Panc1 (cell line): ENCODE measurements around the gene NR6A1. TPM values are rescaled to one million over a fixed set of nuclear protein-coding genes. Genes with fewer than 3 reads are reported as not detected.

Experiments
- ATAC-seq: fragments of 200-7000 bp; cut with Tn5 transposase; 2 replicates; pipeline ENCODE4 v1.9.1; 2020; ENCODE audit warnings: mild to moderate bottlenecking, moderate library complexity
- BruUV-seq: library from RNA; stranded (reverse); fragments of 400-500 nt; replicated peaks from 2 replicates; lab custom pipeline; 2021; lab: Mats Ljungman, UMichigan
- CTCF ChIA-PET: fragments of 300-600 bp; sonication (Branson Sonifier 250); formaldehyde crosslinking; loops from one replicate; lab custom pipeline; 2022; ENCODE audit warnings: antibody characterized with exemption; lab: Charles Lee
- POLR2A ChIA-PET: fragments of 300-600 bp; sonication (Branson Sonifier 250); formaldehyde crosslinking; loops from one replicate; lab custom pipeline; 2022; ENCODE audit warnings: antibody characterized with exemption; lab: Charles Lee
- DNase-seq: peaks from one replicate; pipeline ENCODE4 v3.0.0-alpha.2; 2010; ENCODE audit warnings: low read depth, low spot score
- H3K27ac ChIP-seq: 2 replicates; pipeline ENCODE4 v1.5.1; 2011; ENCODE audit warnings: mild to moderate bottlenecking, low read length, inconsistent platforms
- H3K27me3 ChIP-seq: fragments of 200-500 bp; sonication (Bioruptor generic); 2 replicates; pipeline ENCODE4 v1.6.0; 2014; ENCODE audit warnings: low read length, inconsistent platforms; ENCODE audit not compliant: control insufficient read depth, insufficient read depth
- H3K36me3 ChIP-seq: fragments of 200-500 bp; sonication (Bioruptor generic); 2 replicates; pipeline ENCODE4 v1.5.1; 2014; ENCODE audit warnings: inconsistent platforms, mild to moderate bottlenecking, low read length, moderate library complexity; ENCODE audit not compliant: control insufficient read depth, insufficient read depth
- H3K4me1 ChIP-seq: 2 replicates; pipeline ENCODE4 v1.5.1; 2011; ENCODE audit warnings: inconsistent platforms, mild to moderate bottlenecking, low read length, moderate library complexity; ENCODE audit not compliant: control insufficient read depth, insufficient read depth
- H3K4me3 ChIP-seq, 2 experiments: 2 replicates each; pipeline ENCODE4 v1.5.1; 2011 to 2012; ENCODE audit warnings: low read depth in 2 of 2, low read length in 2 of 2, mild to moderate bottlenecking in 2 of 2, inconsistent platforms in 1 of 2, moderate library complexity in 1 of 2
- H3K9me3 ChIP-seq: fragments of 200-500 bp; sonication (Bioruptor generic); 2 replicates; pipeline ENCODE4 v1.5.1; 2014; ENCODE audit warnings: low read depth, mild to moderate bottlenecking, inconsistent platforms, low read length, moderate library complexity; ENCODE audit not compliant: control insufficient read depth, insufficient read depth
- POLR2AphosphoS5 ChIP-seq: IDR thresholded peaks from 2 replicates; pipeline ENCODE4 v1.6.1; 2012; ENCODE audit warnings: mild to moderate bottlenecking, low read depth, low read length, moderate library complexity
- SIN3A ChIP-seq: IDR thresholded peaks from 2 replicates; pipeline ENCODE4 v1.6.1; 2012; ENCODE audit warnings: low read depth, mild to moderate bottlenecking, low read length, moderate library complexity, borderline replicate concordance; ENCODE audit not compliant: insufficient read depth
- TCF7L2 ChIP-seq: IDR thresholded peaks from 2 replicates; pipeline ENCODE4 v1.6.1; 2011; ENCODE audit warnings: mild to moderate bottlenecking, low read depth, low read length, inconsistent platforms
- in situ Hi-C: cut with HindIII; loops from 2 replicates; pipeline ENCODE4 v1.10.0; 2016; ENCODE audit warnings: low sequenced_read_pairs, low pct_unique_long_range_greater_than_20kb
- intact Hi-C: fragments of 100-400 bp; cut with micrococcal nuclease; formaldehyde crosslinking; loops from one replicate; pipeline ENCODE4 v1.10.0; 2022; ENCODE audit not compliant: unreplicated experiment
- total RNA-seq: library from RNA; stranded (reverse); gene quantifications from one replicate; pipeline ENCODE4 v1.2.1, GENCODE V29; 2021; ENCODE audit not compliant: unreplicated experiment
- TF ChIP-seq, protein P1 (sequence below), 2 experiments: IDR thresholded peaks; 2 replicates each; pipeline ENCODE4 v1.6.1; 2011 to 2012; ENCODE audit warnings: low read depth in 2 of 2, control low read depth in 1 of 2, low read length in 1 of 2, mild to moderate bottlenecking in 1 of 2, moderate library complexity in 1 of 2; ENCODE audit not compliant: insufficient read depth in 1 of 2
- TF ChIP-seq, protein P2 (sequence below): fragments of 450-650 bp; IDR thresholded peaks from 2 replicates; pipeline ENCODE4 v1.5.1; 2017; ENCODE audit warnings: mild to moderate bottlenecking

The NR6A1 gene
- total RNA-seq, 1 experiment from 2014 or later, result 7.6 TPM

DNA sequence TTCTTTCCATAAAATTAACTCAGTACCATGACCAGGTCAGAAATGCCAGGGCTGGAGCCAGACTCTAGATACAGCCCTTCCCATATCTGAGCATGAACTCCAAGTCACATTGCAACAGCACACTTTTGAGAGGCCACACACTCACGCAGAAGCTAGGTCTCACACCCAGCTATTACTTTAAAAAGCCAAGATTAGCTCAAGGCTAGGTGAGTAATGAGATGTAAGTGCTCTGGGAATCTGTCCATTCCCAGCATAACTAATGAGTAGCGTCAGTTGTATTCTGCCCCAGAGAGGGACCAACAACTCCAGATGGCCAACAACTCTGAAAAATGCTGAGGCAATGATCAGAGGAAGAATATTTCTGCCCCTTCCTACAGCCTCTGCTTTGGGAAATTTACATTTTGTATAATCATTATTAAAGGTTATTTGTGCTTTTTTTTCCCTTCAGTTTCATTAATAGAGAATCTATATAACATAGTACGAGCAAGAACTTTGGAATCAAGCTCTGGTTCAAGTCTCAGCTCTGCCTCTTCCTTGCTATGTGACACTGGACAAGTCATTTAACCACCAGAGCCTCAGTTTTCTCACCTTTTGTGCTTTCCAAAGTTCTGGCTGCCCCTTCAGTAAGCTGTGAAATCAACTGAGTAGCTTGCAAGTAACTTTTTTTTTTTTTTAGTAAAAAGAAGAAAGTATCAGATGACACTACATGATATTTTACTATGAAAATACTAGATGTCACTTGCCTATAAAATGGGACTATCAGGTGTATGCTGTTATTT, 118.3 kb downstream of the NR6A1 start:
- no TSS peak for BruUV-seq
- DNase-seq (no peak), ATAC-seq (peak; percentile 90)
- peak overlapping the region; percentile 31; the same call in 1 of the 2 replicates for H3K27ac ChIP-seq
- H3K27me3 ChIP-seq, result no peaks in the 10 kb centered on the region
- intact Hi-C loops, result no loop called here
- TF ChIP-seq, protein P1, sequence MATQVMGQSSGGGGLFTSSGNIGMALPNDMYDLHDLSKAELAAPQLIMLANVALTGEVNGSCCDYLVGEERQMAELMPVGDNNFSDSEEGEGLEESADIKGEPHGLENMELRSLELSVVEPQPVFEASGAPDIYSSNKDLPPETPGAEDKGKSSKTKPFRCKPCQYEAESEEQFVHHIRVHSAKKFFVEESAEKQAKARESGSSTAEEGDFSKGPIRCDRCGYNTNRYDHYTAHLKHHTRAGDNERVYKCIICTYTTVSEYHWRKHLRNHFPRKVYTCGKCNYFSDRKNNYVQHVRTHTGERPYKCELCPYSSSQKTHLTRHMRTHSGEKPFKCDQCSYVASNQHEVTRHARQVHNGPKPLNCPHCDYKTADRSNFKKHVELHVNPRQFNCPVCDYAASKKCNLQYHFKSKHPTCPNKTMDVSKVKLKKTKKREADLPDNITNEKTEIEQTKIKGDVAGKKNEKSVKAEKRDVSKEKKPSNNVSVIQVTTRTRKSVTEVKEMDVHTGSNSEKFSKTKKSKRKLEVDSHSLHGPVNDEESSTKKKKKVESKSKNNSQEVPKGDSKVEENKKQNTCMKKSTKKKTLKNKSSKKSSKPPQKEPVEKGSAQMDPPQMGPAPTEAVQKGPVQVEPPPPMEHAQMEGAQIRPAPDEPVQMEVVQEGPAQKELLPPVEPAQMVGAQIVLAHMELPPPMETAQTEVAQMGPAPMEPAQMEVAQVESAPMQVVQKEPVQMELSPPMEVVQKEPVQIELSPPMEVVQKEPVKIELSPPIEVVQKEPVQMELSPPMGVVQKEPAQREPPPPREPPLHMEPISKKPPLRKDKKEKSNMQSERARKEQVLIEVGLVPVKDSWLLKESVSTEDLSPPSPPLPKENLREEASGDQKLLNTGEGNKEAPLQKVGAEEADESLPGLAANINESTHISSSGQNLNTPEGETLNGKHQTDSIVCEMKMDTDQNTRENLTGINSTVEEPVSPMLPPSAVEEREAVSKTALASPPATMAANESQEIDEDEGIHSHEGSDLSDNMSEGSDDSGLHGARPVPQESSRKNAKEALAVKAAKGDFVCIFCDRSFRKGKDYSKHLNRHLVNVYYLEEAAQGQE (IDR thresholded peaks at IDR 0.05; ENCODE audit: insufficient read depth in 1 of 2, low read depth in 2 of 2, low read length in 1 of 2), result no peak
- TF ChIP-seq SIN3A (no peak), TCF7L2 (no peak)
- TF ChIP-seq, protein P2, sequence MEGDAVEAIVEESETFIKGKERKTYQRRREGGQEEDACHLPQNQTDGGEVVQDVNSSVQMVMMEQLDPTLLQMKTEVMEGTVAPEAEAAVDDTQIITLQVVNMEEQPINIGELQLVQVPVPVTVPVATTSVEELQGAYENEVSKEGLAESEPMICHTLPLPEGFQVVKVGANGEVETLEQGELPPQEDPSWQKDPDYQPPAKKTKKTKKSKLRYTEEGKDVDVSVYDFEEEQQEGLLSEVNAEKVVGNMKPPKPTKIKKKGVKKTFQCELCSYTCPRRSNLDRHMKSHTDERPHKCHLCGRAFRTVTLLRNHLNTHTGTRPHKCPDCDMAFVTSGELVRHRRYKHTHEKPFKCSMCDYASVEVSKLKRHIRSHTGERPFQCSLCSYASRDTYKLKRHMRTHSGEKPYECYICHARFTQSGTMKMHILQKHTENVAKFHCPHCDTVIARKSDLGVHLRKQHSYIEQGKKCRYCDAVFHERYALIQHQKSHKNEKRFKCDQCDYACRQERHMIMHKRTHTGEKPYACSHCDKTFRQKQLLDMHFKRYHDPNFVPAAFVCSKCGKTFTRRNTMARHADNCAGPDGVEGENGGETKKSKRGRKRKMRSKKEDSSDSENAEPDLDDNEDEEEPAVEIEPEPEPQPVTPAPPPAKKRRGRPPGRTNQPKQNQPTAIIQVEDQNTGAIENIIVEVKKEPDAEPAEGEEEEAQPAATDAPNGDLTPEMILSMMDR, result no peak
- CTCF ChIA-PET, result interaction anchor here (0.5 kb wide), 1 partner anchor 10 kb away, joined by 5 read pairs; no protein-coding TSS in a partner anchor
- no peaks in the 10 kb centered on the region for H3K9me3 ChIP-seq
- POLR2A ChIA-PET, result interaction anchor here (0.5 kb wide), 1 partner anchor 114 kb away, joined by 7 read pairs; no protein-coding TSS in a partner anchor
- no peak overlapping the region for H3K4me3 ChIP-seq
- H3K36me3 ChIP-seq, result no peaks in the 10 kb centered on the region
- in situ Hi-C loops, result no loop called here
- H3K4me1 ChIP-seq, result peaks cover 22% of the 10 kb centered on the region

DNA sequence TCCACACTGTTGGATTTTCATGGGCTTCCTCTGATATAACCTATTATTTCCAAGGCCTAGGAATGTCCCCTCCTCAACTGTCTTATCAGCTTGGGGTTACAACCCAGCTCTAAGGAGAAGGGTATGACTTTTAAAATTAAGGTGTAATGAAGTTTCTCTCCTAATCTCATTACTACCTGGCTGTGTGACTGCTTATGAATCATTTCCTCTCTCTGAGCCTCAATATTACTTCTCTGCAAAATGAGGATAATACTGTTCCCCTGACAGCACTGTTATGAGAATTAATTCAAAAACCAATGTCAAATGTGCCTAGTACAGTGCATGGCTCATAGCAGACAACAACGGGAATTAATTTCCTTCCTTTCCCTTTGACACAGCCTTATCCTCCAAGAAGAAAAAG, 118.9 kb downstream of the NR6A1 start:
- intact Hi-C loops (no loop called here), in situ Hi-C loops (no loop called here)
- DNase-seq, result no peak
- Histone ChIP-seq H3K36me3 (no peaks in the 10 kb centered on the region), H3K27ac (peak overlapping the region; percentile 13; the same call in 1 of the 2 replicates), H3K9me3 (no peaks in the 10 kb centered on the region), H3K4me1 (peaks cover 16% of the 10 kb centered on the region), H3K27me3 (no peaks in the 10 kb centered on the region), H3K4me3 (no peak overlapping the region)
- ChIA-PET POLR2A (interaction anchor here (0.5 kb wide), 1 partner anchor 114 kb away, joined by 7 read pairs; no protein-coding TSS in a partner anchor), CTCF (no interaction called here)
- BruUV-seq, result no TSS peak
- TF ChIP-seq TCF7L2, result no peak
- TF ChIP-seq, protein P1 (IDR thresholded peaks at IDR 0.05; ENCODE audit: insufficient read depth in 1 of 2, low read depth in 2 of 2, low read length in 1 of 2), result no peak
- TF ChIP-seq, protein P2, result no peak
- no peak for TF ChIP-seq SIN3A
- TF ChIP-seq POLR2AphosphoS5, result no peak
- peak; percentile 34; the same call in 1 of the 2 replicates for ATAC-seq
